Cardiac fibroblast (primary cell): ENCODE measurements around the gene KLF7.

ENCODE experiments used
- DNase-seq, 2 donors: peaks; one replicate each; pipeline versions ENCODE4 v3.0.0 to v3.0.0-alpha.2; 2010; ENCODE audit warnings: low read depth in 2 of 2
- H3K4me3 ChIP-seq, 2 donors: replicated peaks in 1 of 2; 1 replicate in 1 of 2; 2 replicates in 1 of 2; pipeline ENCODE4 v1.5.1; 2011; ENCODE audit warnings: low read depth in 2 of 2, low read length in 2 of 2, mild to moderate bottlenecking in 2 of 2, moderate library complexity in 1 of 2
- CTCF ChIP-seq: IDR thresholded peaks from one replicate; pipeline ENCODE4 v1.5.1; 2011; ENCODE audit warnings: low read depth, mild to moderate bottlenecking, low read length, inconsistent platforms

The KLF7 gene

GRCh38 chr2:207075456-207075855, 90.3 kb downstream of the KLF7 start:
- no peak overlapping the region for H3K4me3 ChIP-seq
- TF ChIP-seq CTCF = no peak
- no peak for DNase-seq

- TF ChIP-seq CTCF = no peak
- peak; percentile 12 to 36 for DNase-seq
- no peak overlapping the region for H3K4me3 ChIP-seq
Measured at GRCh38 chr2:207073801-207074678, 91.7 kb downstream of the KLF7 start.

GRCh38 chr2:207073412-207073800, 92.3 kb downstream of the KLF7 start:
- DNase-seq = no peak
- no peak overlapping the region for H3K4me3 ChIP-seq
- no peak for TF ChIP-seq CTCF

GRCh38 chr2:207072571-207072970, 93.2 kb downstream of the KLF7 start:
- TF ChIP-seq CTCF = no peak
- H3K4me3 ChIP-seq = no peak overlapping the region
- DNase-seq = no peak

GRCh38 chr2:207071820-207072219, 93.9 kb downstream of the KLF7 start:
- TF ChIP-seq CTCF = no peak
- no peak for DNase-seq
- H3K4me3 ChIP-seq = no peak overlapping the region

- peak in 1 of 2 donors; percentile 8 for DNase-seq
- no peak for TF ChIP-seq CTCF
- H3K4me3 ChIP-seq = no peak overlapping the region
Measured at GRCh38 chr2:207067473-207067872, 98.3 kb downstream of the KLF7 start.
